ENCODE measurements around the gene PRKCE. TPM values are rescaled to one million over a fixed set of nuclear protein-coding genes. Genes with fewer than 3 reads are reported as not detected.

PRKCE gene
- total RNA-seq, 1 experiment from 2014 or later: 14.8 TPM

GRCh38 chr2:45774688-45775244 lies 123.3 kb downstream of the PRKCE start:
- no peak overlapping the region for H3K4me2 ChIP-seq (ENCODE audit: low read length)
- H3K9ac ChIP-seq (ENCODE audit: low read length): no peak overlapping the region
- RAD21 ChIA-PET (ENCODE audit: low non-redundant PET in 1 of 2, low total read pairs in 2 of 2, uncharacterized antibody in 2 of 2, unreplicated experiment in 2 of 2): no interaction called here
- POLR2A ChIA-PET: no interaction called here
- H3K79me2 ChIP-seq (ENCODE audit: insufficient read depth, low read length): no peaks in the 10 kb centered on the region
- intact Hi-C loops (cut with micrococcal nuclease): no loop called here
- no peak for DNase-seq (ENCODE audit: low read depth, low spot score)
- no peaks in the 10 kb centered on the region for H3K36me3 ChIP-seq (ENCODE audit: control insufficient read depth in 1 of 2, insufficient read depth in 2 of 2, low read length in 2 of 2)
- H3K9me3 ChIP-seq (ENCODE audit: control insufficient read depth in 1 of 2, insufficient read depth in 1 of 2, low read depth in 1 of 2, low read length in 2 of 2): no peaks in the 10 kb centered on the region
- no TSS peak for BruUV-seq (replicated peaks)
- H3K4me1 ChIP-seq (ENCODE audit: control insufficient read depth in 1 of 2, insufficient read depth in 2 of 2, low read length in 2 of 2): peaks cover 0 to 20% of the 10 kb centered on the region in 2 experiments; a peak in 3 of 4 replicates
- TF ChIP-seq POLR2AphosphoS5 (IDR thresholded peaks at IDR 0.05; ENCODE audit: low read depth, low read length): no peak
- TF ChIP-seq RAD21 (IDR thresholded peaks at IDR 0.05; ENCODE audit: low read depth): no peak
- TF ChIP-seq FOSL1 (IDR thresholded peaks at IDR 0.05; ENCODE audit: low read depth): no peak
- TF ChIP-seq ZFX (IDR thresholded peaks at IDR 0.05): no peak
- TF ChIP-seq CTCF (IDR thresholded peaks at IDR 0.05 in 2 of 3, conservative IDR thresholded peaks at IDR 0.05 in 1 of 3; ENCODE audit: borderline replicate concordance in 1 of 3, insufficient read depth in 1 of 3, low read depth in 2 of 3, low read length in 2 of 3): no peak
- TF ChIP-seq SP1 (IDR thresholded peaks at IDR 0.05; ENCODE audit: low read depth): no peak
- H2AFZ ChIP-seq (ENCODE audit: low read depth, low read length, poor library complexity, severe bottlenecking): no peak overlapping the region
- H3K4me3 ChIP-seq (replicated peaks in 1 of 2; ENCODE audit: low read depth in 1 of 2, low read length in 2 of 2): no peak overlapping the region
- no peaks in the 10 kb centered on the region for H4K20me1 ChIP-seq (ENCODE audit: insufficient read depth)
- H3K27me3 ChIP-seq (ENCODE audit: insufficient read depth, low read length): no peaks in the 10 kb centered on the region
- H3K9me2 ChIP-seq (ENCODE audit: insufficient read depth): no peaks in the 10 kb centered on the region
- CTCF ChIA-PET: no interaction called here
- ATAC-seq: no peak
- H3K27ac ChIP-seq (ENCODE audit: low read depth, low read length): no peak overlapping the region

DNA sequence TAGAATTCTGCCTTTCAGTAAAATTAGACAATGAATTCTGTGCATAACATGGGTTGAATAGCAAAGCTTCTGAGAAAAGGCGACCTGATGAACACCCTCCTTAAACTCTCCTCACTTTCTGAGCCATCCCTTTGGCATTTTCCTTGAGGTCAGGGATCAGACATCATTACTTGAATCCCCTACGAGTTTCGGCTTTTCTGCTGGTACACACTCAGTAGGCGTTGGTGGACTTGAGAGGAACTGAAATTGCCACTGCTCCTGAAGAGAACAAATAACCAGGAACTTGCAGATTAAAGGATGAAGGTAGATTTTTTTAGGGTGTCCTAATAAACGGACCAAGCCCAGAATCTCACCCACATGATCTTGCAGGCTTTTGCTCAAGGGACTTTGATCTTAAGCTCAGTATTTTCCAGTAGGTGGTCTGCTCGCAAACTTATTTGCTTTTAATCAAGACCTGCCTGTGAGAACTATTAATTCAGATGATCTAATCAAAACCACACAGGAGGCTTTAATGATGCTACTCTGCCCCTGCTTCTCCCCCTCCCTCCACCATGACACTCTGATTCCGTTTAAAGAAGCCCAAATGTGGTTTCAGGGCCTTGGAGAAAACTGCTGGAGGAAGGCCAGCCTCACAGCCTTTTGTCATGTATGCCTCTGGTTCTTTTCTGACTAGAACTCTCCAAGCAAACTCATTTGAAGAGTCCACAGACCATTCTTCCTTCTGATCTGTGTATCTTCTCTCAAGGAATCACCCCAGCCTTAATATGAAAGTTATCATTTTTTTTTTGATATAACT lies 124.9 kb downstream of the PRKCE start:
- Histone ChIP-seq H3K4me3 (replicated peaks in 1 of 2; ENCODE audit: low read depth in 1 of 2, low read length in 2 of 2) (no peak overlapping the region), H4K20me1 (ENCODE audit: insufficient read depth) (no peaks in the 10 kb centered on the region), H3K27me3 (ENCODE audit: insufficient read depth, low read length) (no peaks in the 10 kb centered on the region), H2AFZ (ENCODE audit: low read depth, low read length, poor library complexity, severe bottlenecking) (no peak overlapping the region), H3K4me2 (ENCODE audit: low read length) (no peak overlapping the region), H3K9me2 (ENCODE audit: insufficient read depth) (no peaks in the 10 kb centered on the region), H3K79me2 (ENCODE audit: insufficient read depth, low read length) (no peaks in the 10 kb centered on the region), H3K9ac (ENCODE audit: low read length) (no peak overlapping the region), H3K27ac (ENCODE audit: low read depth, low read length) (no peak overlapping the region), H3K9me3 (ENCODE audit: control insufficient read depth in 1 of 2, insufficient read depth in 1 of 2, low read depth in 1 of 2, low read length in 2 of 2) (no peaks in the 10 kb centered on the region), H3K4me1 (ENCODE audit: control insufficient read depth in 1 of 2, insufficient read depth in 2 of 2, low read length in 2 of 2) (peaks cover 0 to 17% of the 10 kb centered on the region in 2 experiments; a peak in 3 of 4 replicates), H3K36me3 (ENCODE audit: control insufficient read depth in 1 of 2, insufficient read depth in 2 of 2, low read length in 2 of 2) (no peaks in the 10 kb centered on the region)
- POLR2A ChIA-PET: no interaction called here
- ATAC-seq (no peak), DNase-seq (ENCODE audit: low read depth, low spot score) (no peak)
- RAD21 ChIA-PET (ENCODE audit: low non-redundant PET in 1 of 2, low total read pairs in 2 of 2, uncharacterized antibody in 2 of 2, unreplicated experiment in 2 of 2): no interaction called here
- no TSS peak for BruUV-seq (replicated peaks)
- intact Hi-C loops (cut with micrococcal nuclease): no loop called here
- CTCF ChIA-PET: no interaction called here
- no peak for TF ChIP-seq POLR2AphosphoS5 (IDR thresholded peaks at IDR 0.05; ENCODE audit: low read depth, low read length)
- TF ChIP-seq YY1 (IDR thresholded peaks at IDR 0.05; ENCODE audit: extremely low read depth, insufficient replicate concordance, low read depth, low read length): no peak
- TF ChIP-seq SP1 (IDR thresholded peaks at IDR 0.05; ENCODE audit: low read depth): no peak
- no peak for TF ChIP-seq CBX3 (IDR thresholded peaks at IDR 0.05; ENCODE audit: low read depth)
- TF ChIP-seq, protein P1, sequence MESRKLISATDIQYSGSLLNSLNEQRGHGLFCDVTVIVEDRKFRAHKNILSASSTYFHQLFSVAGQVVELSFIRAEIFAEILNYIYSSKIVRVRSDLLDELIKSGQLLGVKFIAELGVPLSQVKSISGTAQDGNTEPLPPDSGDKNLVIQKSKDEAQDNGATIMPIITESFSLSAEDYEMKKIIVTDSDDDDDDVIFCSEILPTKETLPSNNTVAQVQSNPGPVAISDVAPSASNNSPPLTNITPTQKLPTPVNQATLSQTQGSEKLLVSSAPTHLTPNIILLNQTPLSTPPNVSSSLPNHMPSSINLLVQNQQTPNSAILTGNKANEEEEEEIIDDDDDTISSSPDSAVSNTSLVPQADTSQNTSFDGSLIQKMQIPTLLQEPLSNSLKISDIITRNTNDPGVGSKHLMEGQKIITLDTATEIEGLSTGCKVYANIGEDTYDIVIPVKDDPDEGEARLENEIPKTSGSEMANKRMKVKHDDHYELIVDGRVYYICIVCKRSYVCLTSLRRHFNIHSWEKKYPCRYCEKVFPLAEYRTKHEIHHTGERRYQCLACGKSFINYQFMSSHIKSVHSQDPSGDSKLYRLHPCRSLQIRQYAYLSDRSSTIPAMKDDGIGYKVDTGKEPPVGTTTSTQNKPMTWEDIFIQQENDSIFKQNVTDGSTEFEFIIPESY (IDR thresholded peaks at IDR 0.05; ENCODE audit: extremely low read depth, insufficient replicate concordance, low read length): no peak
- TF ChIP-seq, protein P2, sequence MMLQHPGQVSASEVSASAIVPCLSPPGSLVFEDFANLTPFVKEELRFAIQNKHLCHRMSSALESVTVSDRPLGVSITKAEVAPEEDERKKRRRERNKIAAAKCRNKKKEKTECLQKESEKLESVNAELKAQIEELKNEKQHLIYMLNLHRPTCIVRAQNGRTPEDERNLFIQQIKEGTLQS (IDR thresholded peaks at IDR 0.05): no peak
- TF ChIP-seq ZNF274 (IDR thresholded peaks at IDR 0.05; ENCODE audit: low read depth, low read length): no peak
